GM19240 (cell line): ENCODE results near the gene COX4I2.
"Not testable (repeated sequence)": the region's sequence is repeated elsewhere in the genome, so short reads cannot be mapped to it uniquely, and the experiment has no call there.

Experiments
- DNase-seq: peaks from one replicate; pipeline ENCODE4 v3.0.0; 2011; ENCODE audit warnings: low spot score; ENCODE audit not compliant: insufficient read length

Gene COX4I2

DNA sequence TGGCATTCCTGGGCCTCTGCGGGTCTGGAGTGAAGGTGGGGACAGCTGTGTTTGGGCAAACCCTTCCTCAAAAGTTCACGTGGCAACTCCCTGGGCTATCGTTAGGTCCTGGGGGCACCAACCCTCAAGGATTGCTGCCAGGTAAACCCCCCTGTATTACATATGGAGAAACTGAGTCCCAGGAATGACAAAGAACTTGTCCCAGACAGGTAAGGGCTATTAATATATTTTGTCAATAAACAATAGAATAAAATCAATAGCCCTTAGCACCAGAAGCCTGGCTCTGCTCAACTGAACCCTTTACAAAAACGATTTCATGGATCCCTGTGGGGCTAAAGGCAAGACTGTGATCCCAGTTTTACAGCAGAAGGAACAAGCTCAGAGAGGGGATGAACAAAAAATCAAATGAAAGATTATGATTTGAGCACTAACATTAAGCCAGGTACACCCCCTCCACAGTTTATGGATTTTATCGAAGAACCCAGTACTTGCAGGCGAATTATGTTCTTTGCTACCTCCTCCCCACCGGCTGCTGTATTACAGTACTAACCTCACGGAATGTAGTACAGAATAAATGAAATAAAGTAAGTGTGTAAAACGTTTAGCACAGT, 30.0 kb upstream of the COX4I2 start:
- DNase-seq = no peak

GRCh38 chr20:31608251-31608945, 29.3 kb upstream of the COX4I2 start:
- DNase-seq = no peak

GRCh38 chr20:31612271-31612640, 25.5 kb upstream of the COX4I2 start:
- DNase-seq = not testable (repeated sequence)

DNA sequence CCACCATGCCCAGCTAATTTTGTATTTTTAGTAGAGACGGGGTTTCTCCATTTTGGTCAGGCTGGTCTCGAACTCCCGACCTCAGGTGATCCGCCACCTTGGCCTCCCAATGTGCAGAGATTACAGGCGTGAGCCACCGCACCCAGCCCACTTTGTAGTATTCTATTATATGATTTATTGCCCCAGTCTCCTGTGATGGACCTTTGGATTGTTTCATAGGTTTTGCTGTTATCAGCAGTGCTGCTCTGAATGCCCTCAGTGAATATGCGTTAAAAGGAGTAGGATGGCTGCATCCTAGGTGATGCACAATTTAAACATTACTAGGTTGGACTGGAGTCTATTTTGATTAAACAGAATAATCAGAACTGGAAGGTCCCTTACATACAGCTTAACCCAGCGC, 22.3 kb upstream of the COX4I2 start:
- no peak for DNase-seq

- no peak for DNase-seq
Observed at GRCh38 chr20:31617432-31618104, 20.1 kb upstream of the COX4I2 start.

DNA sequence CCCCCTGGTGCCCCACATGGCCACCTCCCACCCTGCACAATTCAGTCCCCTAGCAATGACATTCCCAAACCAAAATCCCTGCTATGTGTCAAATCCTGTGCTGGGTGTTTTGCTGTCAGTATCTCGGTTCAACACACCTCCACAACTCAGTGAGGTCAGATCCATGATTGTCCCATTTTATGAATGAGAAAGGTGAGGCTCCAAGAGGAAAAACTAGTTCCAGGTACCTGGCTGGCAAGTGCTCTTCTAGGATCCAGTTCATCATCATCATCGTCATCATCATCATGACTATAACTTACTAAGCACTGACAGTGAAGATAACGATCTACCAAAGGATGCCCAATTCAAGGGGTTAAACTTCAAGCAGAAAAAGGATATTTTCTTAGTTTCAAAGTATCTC, 17.5 kb upstream of the COX4I2 start:
- DNase-seq = no peak

GRCh38 chr20:31623123-31623505, 14.6 kb upstream of the COX4I2 start:
- not testable (repeated sequence) for DNase-seq

DNA sequence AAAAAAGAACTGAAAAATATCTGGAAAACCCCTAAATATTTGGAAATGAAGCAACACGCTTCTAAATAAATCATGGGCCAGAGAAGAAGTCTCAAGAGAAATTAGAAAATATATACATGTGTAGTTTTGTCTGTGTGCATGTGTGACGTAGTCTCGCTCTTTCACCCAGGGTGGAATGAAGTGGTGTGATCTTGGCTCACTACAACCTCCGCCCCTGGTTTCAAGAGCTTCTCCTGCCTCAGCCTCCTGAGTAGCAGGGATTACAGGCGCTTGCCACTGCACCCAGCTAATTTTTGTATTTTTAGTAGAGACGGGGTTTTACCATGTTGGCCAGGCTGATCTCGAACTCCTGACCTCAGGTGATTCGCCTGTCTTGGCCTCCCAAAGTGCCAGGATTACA, 11.2 kb upstream of the COX4I2 start:
- not testable (repeated sequence) for DNase-seq

DNA sequence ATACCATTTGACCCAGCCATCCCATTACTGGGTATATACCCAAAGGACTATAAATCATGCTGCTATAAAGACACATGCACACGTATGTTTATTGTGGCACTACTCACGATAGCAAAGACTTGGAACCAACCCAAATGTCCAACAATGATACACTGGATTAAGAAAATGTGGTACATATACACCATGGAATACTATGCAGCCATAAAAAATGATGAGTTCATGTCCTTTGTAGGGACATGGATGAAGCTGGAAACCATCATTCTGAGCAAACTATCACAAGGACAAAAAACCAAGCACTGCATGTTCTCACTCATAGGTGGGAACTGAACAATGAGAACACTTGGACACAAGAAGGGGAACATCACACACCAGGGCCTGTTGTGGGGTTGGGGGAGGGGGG, 9.7 kb upstream of the COX4I2 start:
- DNase-seq = not testable (repeated sequence)

- no peak for DNase-seq
Observed at GRCh38 chr20:31630187-31630790, 7.4 kb upstream of the COX4I2 start.

GRCh38 chr20:31632548-31633338, 5.0 kb upstream of the COX4I2 start:
- DNase-seq = no peak

DNA sequence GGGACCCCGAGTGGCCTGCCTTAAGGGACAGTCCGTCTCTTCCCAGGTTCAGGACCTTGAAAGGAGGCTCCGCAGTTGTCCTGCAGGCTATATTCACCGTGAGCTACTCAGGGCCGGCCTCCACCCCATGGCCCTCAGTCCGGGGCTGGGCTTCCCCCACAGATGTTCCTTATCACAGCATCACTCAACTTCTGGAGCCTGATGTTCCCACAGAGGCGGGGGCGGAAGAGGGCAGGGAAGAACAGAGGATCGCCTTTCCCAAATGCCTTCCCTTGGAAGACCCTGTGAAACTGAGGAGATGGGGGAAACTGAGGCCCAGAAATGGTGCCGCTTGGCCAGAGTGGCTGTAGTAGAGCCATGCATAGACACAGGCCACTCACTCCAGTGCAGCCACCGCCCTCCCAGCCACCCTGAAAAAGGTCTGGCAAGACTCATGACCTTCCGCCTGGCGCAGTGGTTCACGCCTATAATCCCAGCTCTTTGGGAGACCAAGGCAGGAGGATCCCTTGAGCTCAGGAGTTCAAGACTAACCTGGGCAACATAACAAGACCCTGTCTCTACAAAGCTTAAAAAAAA, 4.3 kb upstream of the COX4I2 start:
- no peak for DNase-seq

GRCh38 chr20:31638317-31638716, 605 bp downstream of the COX4I2 start:
- no peak for DNase-seq

- DNase-seq = no peak
Observed at GRCh38 chr20:31638816-31639215, 1.1 kb downstream of the COX4I2 start.

DNA sequence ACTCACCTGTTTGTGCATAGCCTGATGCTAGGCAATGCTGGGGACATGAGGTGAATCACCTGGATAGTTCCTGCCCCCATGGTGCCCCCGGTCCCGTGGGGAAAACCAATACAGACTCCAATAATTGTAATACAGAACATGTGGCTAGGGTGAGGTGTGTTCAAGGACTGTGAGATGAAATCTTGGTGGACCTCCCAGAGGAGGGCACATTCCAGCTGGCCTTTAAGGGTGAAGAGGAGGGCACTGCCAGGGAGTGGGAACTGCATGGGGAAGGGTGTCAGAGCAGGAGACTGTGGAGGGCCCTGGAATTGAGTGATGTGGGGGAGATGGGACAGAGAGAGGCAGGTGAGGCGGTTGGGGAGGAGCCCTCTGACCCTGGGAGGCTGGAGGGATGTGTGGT, 2.5 kb downstream of the COX4I2 start:
- DNase-seq = no peak

DNA sequence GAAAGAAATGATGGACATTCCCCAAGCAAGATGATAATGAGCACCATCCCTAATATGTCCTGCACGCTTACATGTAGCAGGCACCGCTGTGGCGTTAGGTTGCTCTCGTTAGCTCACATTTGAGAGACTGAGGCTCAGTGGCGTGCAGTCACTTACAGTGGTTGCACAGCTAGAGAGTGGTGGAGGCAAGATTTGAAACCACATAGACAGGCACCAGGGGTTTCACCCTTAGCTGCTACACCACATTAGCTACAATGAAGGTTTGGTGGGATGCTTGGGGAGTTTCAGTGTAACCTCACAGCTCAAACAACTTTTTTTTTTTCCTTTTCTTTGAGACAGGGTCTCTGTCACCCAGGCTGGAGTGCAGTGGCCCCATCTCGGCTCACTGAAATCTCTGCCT, 3.7 kb downstream of the COX4I2 start:
- DNase-seq = no peak

- DNase-seq = no peak
Observed at GRCh38 chr20:31642837-31643236, 5.1 kb downstream of the COX4I2 start.

GRCh38 chr20:31643522-31643921, 5.8 kb downstream of the COX4I2 start:
- DNase-seq = no peak

GRCh38 chr20:31644701-31645100, 7.0 kb downstream of the COX4I2 start:
- no peak for DNase-seq

- not testable (repeated sequence) for DNase-seq
Observed at GRCh38 chr20:31648104-31648503, 10.4 kb downstream of the COX4I2 start.

DNA sequence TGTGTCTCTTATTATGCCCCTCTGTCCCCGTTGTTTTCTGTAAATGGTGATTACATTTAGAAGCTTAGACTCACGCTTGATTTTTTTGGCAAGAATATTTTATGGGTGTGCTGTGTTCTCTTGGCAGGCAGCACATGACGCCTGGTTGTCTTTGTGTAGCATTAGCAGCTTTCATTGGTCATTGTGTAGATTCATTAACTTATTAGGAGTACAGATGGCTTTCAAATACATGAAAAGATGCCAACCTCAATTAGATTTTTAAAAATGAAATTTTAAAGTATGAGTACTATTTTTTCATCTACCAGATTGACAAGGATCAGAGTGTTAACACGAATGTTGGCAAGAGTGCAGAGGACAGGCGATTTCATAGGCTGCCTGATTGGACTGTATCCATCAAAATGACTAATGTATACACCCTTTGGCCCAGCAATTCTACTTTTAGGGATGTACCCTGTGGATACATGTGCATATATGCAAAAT, 15.2 kb downstream of the COX4I2 start:
- DNase-seq = no peak
